ENCODE measurements around the gene NOTO.
A peak's percentile ranks its signal among the peaks of the same experiment; 100 is the strongest.

DNA sequence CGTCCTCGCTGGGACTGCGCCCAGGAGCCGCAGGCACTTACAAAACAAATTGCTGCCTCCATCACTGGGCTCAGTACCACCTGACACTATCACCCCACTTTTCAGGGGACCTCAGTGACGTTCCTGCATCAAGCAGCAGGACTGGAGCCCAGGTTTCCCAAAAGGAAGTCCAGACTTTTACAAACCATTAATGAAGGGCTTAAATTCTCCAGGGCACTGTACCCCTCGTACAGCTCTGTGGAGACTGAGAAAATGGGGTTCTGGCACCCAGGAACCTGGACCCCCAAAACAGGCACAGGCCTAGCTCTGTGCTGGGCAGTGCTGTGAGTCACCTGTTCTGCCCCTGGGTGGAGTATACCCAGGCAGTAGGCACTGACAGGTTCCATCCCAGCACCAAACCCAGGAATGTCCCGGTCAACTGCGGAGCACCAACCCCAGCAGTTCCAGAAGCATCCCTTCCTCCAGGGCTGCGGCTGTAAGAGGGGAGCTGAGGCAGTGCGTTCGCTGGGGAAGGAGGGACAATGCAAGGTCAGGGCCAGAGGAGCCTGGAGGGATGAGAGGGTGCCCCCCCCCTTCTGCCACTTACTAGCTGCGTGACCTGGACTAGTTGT is 24.6 kb upstream of the NOTO start:
- TF ChIP-seq, protein P1, sequence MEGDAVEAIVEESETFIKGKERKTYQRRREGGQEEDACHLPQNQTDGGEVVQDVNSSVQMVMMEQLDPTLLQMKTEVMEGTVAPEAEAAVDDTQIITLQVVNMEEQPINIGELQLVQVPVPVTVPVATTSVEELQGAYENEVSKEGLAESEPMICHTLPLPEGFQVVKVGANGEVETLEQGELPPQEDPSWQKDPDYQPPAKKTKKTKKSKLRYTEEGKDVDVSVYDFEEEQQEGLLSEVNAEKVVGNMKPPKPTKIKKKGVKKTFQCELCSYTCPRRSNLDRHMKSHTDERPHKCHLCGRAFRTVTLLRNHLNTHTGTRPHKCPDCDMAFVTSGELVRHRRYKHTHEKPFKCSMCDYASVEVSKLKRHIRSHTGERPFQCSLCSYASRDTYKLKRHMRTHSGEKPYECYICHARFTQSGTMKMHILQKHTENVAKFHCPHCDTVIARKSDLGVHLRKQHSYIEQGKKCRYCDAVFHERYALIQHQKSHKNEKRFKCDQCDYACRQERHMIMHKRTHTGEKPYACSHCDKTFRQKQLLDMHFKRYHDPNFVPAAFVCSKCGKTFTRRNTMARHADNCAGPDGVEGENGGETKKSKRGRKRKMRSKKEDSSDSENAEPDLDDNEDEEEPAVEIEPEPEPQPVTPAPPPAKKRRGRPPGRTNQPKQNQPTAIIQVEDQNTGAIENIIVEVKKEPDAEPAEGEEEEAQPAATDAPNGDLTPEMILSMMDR (IDR thresholded peaks at IDR 0.05) = peak; percentile 77
- no peak for TF ChIP-seq ZFX (IDR thresholded peaks at IDR 0.05; ENCODE audit: borderline replicate concordance)
